ENCODE data around the gene OARD1.

OARD1 gene

DNA sequence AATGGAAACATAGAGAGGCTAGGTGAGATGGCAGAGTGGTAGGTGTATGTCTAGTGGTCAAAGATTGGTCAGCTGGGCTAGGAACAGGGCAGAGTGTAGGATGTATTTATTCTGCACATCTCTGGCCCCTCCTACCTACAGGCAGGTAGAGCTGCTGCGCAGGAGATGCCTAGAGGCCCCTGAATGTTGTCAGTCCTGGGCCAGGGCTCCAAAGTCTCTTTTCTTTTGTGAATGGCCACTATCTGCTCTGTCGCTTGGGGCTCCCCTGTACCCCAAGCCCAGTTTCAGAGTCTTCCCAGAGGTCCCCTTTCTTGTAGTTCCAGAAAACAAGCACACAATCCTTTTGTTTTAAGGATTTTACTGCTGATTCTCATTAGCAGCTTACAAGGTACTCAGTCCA lies 24.9 kb downstream of the OARD1 start:
- DNase-seq (no peak), ATAC-seq (no peak)
- Mint-ChIP-seq H3K9me3 (no peaks in the 10 kb centered on the region), H3K27ac (no peak overlapping the region), H3K4me1 (peaks cover 9% of the 10 kb centered on the region), H3K36me3 (ENCODE audit: low read depth) (peaks cover 5% of the 10 kb centered on the region), H3K27me3 (no peaks in the 10 kb centered on the region), H3K4me3 (no peak overlapping the region)

DNA sequence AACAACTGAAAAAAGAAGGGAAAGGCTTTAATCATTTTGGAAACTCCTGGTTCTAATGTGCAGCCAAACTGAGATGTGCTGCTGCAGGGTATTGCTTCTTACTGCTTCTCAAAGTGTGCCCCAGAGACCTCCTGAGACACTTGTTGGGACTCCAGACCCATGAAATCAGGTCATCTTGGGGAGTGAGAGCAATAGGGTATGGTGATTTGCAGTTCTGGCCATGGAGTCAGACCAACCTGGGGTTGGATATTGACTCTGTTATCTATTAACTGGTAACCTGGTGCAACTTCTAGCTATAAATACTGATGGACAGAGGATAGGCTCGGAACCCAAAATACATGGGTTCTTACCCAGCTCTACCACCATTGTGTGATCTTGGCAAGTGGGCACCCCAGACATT lies 26.1 kb downstream of the OARD1 start:
- Mint-ChIP-seq H3K4me3 (no peak overlapping the region), H3K9me3 (no peaks in the 10 kb centered on the region), H3K4me1 (no peaks in the 10 kb centered on the region), H3K36me3 (ENCODE audit: low read depth) (no peaks in the 10 kb centered on the region), H3K27me3 (no peaks in the 10 kb centered on the region), H3K27ac (no peak overlapping the region)
- ATAC-seq (no peak), DNase-seq (no peak)

DNA sequence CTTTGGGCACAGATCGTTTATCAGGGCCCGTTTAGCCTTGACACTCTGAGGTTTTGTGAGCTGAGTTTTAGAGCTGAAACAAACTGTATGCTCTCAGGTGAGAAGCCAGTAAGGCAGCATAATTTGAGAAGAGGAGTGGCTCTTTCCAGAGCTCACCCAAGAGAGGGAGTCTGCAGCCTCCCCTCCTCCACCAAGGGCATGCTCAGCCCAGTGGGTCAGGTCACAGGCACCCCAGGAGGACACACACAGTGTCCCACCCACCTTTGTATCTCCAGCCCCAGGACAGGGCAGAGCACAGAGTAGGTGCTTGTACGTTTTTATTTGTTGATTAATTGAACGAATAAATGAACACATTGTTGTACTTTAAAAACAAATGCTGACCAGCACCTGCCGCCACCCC lies 26.5 kb downstream of the OARD1 start:
- ATAC-seq = no peak
- H3K4me3 Mint-ChIP-seq = no peak overlapping the region
- H3K9me3 Mint-ChIP-seq = no peaks in the 10 kb centered on the region
- no peak for DNase-seq
- H3K27me3 Mint-ChIP-seq = no peaks in the 10 kb centered on the region
- no peak overlapping the region for H3K27ac Mint-ChIP-seq
- H3K36me3 Mint-ChIP-seq (ENCODE audit: low read depth) = no peaks in the 10 kb centered on the region
- peaks cover 3% of the 10 kb centered on the region for H3K4me1 Mint-ChIP-seq

DNA sequence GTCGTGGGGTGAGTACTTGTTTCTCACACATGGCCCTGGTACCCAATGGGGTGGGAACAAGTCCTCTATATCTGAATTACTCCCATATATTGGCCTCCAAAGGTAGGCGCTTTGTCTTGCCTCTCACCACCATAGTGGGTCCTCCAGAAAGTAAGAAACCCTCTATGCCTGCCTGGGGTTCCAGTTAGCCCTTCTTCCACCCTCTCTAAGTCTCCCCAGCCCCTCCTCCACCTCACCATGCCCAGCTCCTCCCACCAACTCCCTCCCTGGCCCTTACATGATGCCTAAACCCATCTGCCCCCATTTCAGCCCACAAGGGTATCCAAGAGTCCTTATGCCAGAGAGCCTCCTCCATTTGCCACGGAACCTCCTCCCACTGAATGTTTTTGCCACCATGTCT lies 29.0 kb downstream of the OARD1 start:
- no peaks in the 10 kb centered on the region for H3K9me3 Mint-ChIP-seq
- no peak overlapping the region for H3K4me3 Mint-ChIP-seq
- no peak overlapping the region for H3K27ac Mint-ChIP-seq
- no peaks in the 10 kb centered on the region for H3K27me3 Mint-ChIP-seq
- no peaks in the 10 kb centered on the region for H3K36me3 Mint-ChIP-seq (ENCODE audit: low read depth)
- no peak for ATAC-seq
- peaks cover 5% of the 10 kb centered on the region for H3K4me1 Mint-ChIP-seq
- no peak for DNase-seq

DNA sequence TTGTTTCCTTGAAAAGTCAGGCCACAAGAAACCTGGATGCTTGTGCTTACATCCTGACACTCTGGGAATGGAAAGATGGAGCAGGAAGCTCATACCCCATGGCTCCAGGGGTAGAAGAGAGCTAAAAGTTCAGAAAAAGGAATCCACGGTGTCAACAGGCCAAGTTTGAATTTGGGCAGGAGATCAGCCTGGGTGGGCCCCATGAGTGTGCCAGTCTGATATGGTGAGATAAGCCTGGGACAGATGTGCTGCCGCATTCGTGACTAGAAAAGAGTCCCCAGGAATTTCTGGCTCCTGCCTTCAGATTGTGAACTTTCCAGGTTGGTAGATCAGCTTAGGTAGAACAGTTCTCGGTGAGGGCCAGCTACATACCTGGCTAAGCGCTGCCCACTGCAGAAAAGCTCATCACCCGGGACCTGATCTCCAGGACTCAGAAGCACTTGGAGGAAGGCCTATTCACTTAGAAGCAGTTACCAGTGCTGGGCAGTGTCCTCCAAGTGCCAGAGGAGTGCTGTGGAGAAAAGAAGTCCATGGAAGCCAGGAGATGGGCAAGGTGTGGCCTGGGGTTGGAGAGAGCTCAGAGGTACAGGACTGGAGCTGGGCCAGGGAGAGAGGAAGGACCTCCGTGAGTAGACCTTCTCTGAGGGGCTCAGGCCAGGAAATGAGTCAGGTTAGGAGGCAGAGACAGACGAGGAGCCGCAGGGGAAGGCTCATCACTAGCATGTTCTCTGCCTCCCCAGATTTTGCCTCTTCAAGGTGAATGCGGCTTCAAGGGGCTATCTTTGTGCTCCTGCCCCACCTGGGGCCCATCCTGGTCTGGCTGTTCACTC lies 29.7 kb downstream of the OARD1 start, which contains the start of gene TSPO2:
Gene TSPO2 (plus strand): TSS at position 242 of the 830 bp plus-strand sequence. CDS start 519 bp downstream, at position 761.
- DNase-seq (no peak), ATAC-seq (no peak)
- Mint-ChIP-seq H3K9me3 (no peaks in the 10 kb centered on the region), H3K36me3 (ENCODE audit: low read depth) (no peaks in the 10 kb centered on the region), H3K27me3 (no peaks in the 10 kb centered on the region), H3K4me3 (no peak within 1 kb of the TSS), H3K27ac (no peak within 1 kb of the TSS), H3K4me1 (peaks cover 5% of the 10 kb centered on the region)

DNA sequence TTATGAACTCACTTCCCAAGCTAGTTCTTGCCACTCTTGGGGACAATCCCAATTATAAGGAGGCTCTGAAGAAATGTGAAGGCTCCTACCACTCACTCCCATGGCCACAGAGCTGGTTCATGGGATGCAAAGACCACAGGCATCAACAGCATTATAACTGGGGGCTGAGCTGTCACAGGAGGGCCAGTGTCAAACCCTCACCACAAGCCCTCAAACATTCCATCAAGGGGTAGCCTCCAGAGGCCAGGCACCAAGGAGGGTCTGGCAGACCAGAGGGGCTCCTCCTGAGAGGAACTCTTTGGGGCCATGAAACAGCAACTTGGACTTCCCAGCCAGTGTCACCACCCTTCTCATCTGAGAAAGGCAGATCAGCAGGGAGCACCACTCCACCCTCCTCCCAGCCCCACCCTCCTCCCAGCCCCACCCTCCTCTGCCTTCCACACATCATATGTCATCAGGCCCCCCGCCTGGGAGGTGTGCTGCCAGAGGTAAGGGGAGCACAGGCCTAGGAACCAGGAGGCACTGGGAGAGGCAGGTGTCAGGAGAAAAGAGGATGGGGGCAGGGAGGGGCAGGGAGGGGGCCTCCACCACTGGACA lies 31.1 kb downstream of the OARD1 start:
- no peak for DNase-seq
- no peaks in the 10 kb centered on the region for H3K27me3 Mint-ChIP-seq

DNA sequence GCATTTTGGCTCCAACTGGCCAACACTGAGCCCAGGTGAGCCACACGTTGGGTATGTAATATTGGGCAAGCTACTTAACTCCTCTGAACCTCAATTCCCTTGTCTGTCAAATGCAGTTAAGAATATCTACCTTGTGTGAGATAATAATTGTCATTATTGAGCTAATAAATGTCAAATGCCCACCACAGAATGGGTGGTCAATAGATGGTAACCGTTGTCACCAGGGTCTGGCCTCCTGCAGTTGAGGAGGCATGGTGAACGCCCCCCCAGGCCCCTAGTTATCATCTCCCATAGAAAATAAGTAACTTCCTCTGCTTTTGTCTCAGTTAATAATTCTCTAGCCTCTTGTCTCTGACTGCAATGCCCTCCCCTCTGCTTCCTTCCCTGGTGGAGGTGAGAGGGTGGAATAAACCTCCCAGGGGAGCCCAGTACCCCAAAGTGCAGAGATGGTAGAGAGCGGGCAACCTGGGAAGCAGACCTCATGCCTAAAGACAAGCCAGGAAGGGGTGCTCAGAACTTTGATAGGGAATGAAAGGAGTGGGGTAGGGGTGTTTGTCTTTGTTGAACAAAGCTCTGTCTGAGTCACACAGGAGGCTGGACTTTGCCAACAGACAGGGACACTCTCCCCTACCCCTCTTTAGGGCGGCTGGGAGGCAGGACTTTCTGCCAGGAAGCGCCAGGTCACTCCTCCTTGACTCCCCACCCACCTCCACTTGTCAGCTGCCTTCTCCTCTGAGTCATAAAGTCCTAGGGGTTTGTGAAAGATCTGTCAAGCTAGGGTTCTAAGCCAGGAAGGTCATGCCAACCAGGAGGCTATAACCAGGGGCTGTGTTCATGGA lies 31.8 kb downstream of the OARD1 start:
- ATAC-seq (peak; percentile 73), DNase-seq (no peak)
- no peaks in the 10 kb centered on the region for H3K36me3 Mint-ChIP-seq (ENCODE audit: low read depth)
- H3K9me3 Mint-ChIP-seq = no peaks in the 10 kb centered on the region
- no peaks in the 10 kb centered on the region for H3K27me3 Mint-ChIP-seq
- peaks cover 5% of the 10 kb centered on the region for H3K4me1 Mint-ChIP-seq
- no peak overlapping the region for H3K4me3 Mint-ChIP-seq
- H3K27ac Mint-ChIP-seq = no peak overlapping the region

More for the DNA sequence above, 31.1 kb downstream of the OARD1 start:
- no peak for ATAC-seq
- Mint-ChIP-seq H3K4me3 (no peak overlapping the region), H3K4me1 (peaks cover 5% of the 10 kb centered on the region), H3K27ac (no peak overlapping the region), H3K36me3 (ENCODE audit: low read depth) (no peaks in the 10 kb centered on the region), H3K9me3 (no peaks in the 10 kb centered on the region)

GRCh38 chr6:41039060-41039998 lies 32.8 kb downstream of the OARD1 start, which contains the start of gene UNC5CL:
UNC5CL (minus strand) TSS chr6:41039221; CDS start chr6:41035074, 4,147 bp downstream.
- ATAC-seq (peak; percentile 38), DNase-seq (peak; percentile 66)
- H3K27me3 Mint-ChIP-seq = no peaks in the 10 kb centered on the region
- H3K4me1 Mint-ChIP-seq = peaks cover 5% of the 10 kb centered on the region
- H3K36me3 Mint-ChIP-seq (ENCODE audit: low read depth) = no peaks in the 10 kb centered on the region
- no peak within 1 kb of the TSS for H3K27ac Mint-ChIP-seq
- no peaks in the 10 kb centered on the region for H3K9me3 Mint-ChIP-seq
- H3K4me3 Mint-ChIP-seq = no peak within 1 kb of the TSS

DNA sequence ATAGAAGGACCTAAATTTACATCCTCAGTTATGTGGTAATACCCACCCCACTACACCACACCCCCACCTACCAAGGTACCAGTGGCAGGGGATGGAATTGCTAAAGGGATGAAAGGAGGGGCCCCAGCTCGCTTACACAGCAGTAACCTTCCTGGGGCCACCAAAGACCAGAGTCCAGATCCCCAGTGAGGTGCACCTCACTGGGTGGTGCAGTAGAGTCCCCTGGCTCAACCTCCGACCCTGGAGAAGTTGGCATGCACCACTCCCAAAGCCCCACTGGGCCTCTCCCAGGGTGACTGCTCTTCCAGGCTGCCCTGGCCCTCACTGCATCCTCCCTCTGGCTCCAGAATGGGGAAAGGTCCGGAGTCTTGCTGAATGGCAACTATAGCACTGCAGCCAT lies 34.0 kb downstream of the OARD1 start:
- H3K36me3 Mint-ChIP-seq (ENCODE audit: low read depth) = no peaks in the 10 kb centered on the region
- H3K27ac Mint-ChIP-seq = no peak overlapping the region
- DNase-seq (no peak), ATAC-seq (no peak)
- H3K4me1 Mint-ChIP-seq = peaks cover 5% of the 10 kb centered on the region
- H3K27me3 Mint-ChIP-seq = no peaks in the 10 kb centered on the region
- no peaks in the 10 kb centered on the region for H3K9me3 Mint-ChIP-seq
- H3K4me3 Mint-ChIP-seq = no peak overlapping the region

- Mint-ChIP-seq H3K27ac (no peak overlapping the region), H3K4me3 (no peak overlapping the region), H3K9me3 (no peaks in the 10 kb centered on the region), H3K4me1 (peaks cover 5% of the 10 kb centered on the region), H3K36me3 (ENCODE audit: low read depth) (no peaks in the 10 kb centered on the region), H3K27me3 (no peaks in the 10 kb centered on the region)
- ATAC-seq (no peak), DNase-seq (no peak)
Measured at GRCh38 chr6:41037107-41037900, 34.9 kb downstream of the OARD1 start.

- no peak for DNase-seq
- H3K27me3 Mint-ChIP-seq = no peaks in the 10 kb centered on the region
- H3K9me3 Mint-ChIP-seq = no peaks in the 10 kb centered on the region
- no peaks in the 10 kb centered on the region for H3K36me3 Mint-ChIP-seq (ENCODE audit: low read depth)
- H3K4me3 Mint-ChIP-seq = no peak overlapping the region
- no peak overlapping the region for H3K27ac Mint-ChIP-seq
- H3K4me1 Mint-ChIP-seq = peaks cover 5% of the 10 kb centered on the region
- ATAC-seq = no peak
Measured at GRCh38 chr6:41036601-41037000, 35.6 kb downstream of the OARD1 start.

DNA sequence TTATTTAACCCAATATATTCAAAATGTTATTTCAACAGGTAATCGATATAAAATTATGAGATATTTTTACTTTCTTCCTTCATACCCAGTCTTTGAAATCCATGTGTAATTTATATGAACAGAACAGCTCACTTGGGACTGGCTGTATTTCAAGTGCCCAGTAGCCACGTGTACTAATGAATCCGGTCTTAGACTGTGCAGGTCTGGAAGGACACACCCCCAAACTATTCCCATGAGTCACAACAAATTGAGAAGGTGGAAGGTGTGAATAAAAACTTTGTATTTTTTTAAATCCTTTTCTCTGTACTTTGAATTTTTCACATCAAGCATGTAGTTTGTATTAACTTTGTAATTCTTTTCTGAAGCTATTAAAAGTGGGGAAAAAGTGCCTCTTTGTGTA lies 36.0 kb downstream of the OARD1 start:
- ATAC-seq = no peak
- peaks cover 5% of the 10 kb centered on the region for H3K4me1 Mint-ChIP-seq
- no peaks in the 10 kb centered on the region for H3K36me3 Mint-ChIP-seq (ENCODE audit: low read depth)
- DNase-seq = no peak
- no peaks in the 10 kb centered on the region for H3K27me3 Mint-ChIP-seq
- no peak overlapping the region for H3K4me3 Mint-ChIP-seq
- H3K9me3 Mint-ChIP-seq = no peaks in the 10 kb centered on the region
- H3K27ac Mint-ChIP-seq = no peak overlapping the region

DNA sequence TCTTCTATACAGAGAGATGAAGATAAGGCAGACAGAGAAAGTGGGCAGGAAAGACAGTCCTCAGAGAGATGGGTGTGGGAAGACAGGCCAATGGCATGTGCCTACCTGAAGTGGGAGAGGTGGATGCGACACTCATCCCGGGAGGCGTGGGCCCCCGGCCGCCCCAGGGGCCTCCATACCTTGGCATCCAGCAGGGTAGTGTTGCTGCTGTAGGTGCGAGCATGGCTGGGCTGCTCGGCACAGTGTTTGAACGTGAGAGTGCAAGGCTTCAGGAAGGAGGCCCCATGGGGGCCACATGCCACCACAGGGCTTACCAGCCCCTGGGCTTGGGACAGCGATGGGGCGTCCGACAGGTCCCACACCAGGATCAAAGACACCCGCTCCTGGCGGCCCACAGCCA lies 38.4 kb downstream of the OARD1 start:
- Mint-ChIP-seq H3K4me3 (no peak overlapping the region), H3K4me1 (peaks cover 6% of the 10 kb centered on the region), H3K27ac (no peak overlapping the region)

More for the DNA sequence above, 38.4 kb downstream of the OARD1 start:
- ATAC-seq (peak; percentile 11), DNase-seq (no peak)
- Mint-ChIP-seq H3K9me3 (no peaks in the 10 kb centered on the region), H3K36me3 (ENCODE audit: low read depth) (no peaks in the 10 kb centered on the region), H3K27me3 (no peaks in the 10 kb centered on the region)
